Measurements from ENCODE around the gene CMIP.

DNA sequence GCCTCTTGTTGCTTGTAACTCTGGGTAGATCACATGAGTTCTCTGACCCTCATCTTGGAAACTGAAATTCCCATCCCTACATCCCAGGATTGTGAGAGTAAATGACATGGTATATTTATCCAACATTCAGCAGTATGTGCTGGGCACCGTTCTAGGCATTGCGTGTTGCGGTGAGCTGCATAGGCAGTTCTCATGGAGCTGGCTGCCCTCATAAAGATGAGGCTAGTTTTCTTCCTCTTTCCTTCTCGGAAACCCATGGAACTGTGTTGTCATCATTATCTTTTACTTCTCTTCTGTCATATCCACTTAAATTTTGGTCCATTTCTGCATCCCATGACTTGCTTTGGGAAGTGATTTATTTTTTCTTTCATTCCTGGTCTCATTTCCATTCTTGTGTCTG is 17.2 kb downstream of the CMIP start:
- TF ChIP-seq, protein P1, sequence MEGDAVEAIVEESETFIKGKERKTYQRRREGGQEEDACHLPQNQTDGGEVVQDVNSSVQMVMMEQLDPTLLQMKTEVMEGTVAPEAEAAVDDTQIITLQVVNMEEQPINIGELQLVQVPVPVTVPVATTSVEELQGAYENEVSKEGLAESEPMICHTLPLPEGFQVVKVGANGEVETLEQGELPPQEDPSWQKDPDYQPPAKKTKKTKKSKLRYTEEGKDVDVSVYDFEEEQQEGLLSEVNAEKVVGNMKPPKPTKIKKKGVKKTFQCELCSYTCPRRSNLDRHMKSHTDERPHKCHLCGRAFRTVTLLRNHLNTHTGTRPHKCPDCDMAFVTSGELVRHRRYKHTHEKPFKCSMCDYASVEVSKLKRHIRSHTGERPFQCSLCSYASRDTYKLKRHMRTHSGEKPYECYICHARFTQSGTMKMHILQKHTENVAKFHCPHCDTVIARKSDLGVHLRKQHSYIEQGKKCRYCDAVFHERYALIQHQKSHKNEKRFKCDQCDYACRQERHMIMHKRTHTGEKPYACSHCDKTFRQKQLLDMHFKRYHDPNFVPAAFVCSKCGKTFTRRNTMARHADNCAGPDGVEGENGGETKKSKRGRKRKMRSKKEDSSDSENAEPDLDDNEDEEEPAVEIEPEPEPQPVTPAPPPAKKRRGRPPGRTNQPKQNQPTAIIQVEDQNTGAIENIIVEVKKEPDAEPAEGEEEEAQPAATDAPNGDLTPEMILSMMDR (IDR thresholded peaks at IDR 0.05; ENCODE audit: borderline replicate concordance, extremely low read depth, low read length, poor library complexity, severe bottlenecking): no peak
- TF ChIP-seq EZH2 (IDR thresholded peaks at IDR 0.05; ENCODE audit: borderline replicate concordance, low read depth, low read length, severe bottlenecking): no peak
